OCI-LY3 (cell line): ENCODE measurements around the gene CDNF.

Experiments used
- CTCF ChIP-seq: fragments of 200-600, 300-600 bp; sonication (generic); IDR thresholded peaks from 2 replicates; pipeline ENCODE4 v1.5.1; 2014; ENCODE audit warnings: antibody characterized with exemption, low read length, low read depth
- EZH2phosphoT487 ChIP-seq: fragments of 200-600 bp; shearing (Covaris generic); IDR thresholded peaks from 2 replicates; pipeline ENCODE4 v1.6.1; 2018; ENCODE audit warnings: antibody characterized with exemption, mixed run types, low read depth

- no peak for TF ChIP-seq CTCF
- no peak for TF ChIP-seq EZH2phosphoT487
Measured at GRCh38 chr10:14774214-14774580, 63.6 kb downstream of the CDNF start.
